ENCODE data around the gene AGO3.

Gene AGO3

DNA sequence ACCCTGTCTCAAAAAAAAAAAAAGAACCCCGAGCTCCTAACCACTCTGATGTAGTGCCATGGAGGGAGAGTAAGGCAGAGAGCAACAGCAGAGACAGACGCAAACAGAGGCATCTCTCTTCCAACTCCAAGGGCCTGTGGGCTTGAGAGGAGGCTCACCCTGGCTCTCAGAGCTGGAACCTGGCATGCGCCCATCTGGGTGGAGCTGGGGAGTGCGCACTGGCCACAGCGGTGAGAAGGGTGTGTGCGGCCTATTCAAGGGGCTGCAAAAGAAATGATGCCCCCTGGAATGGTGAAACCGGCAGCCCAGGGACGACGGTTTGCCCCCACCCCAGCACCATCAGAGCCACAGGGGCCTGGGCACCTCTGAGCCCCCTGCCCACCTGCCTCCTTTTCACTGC is 176.5 kb downstream of the AGO3 start:
- Histone ChIP-seq H3K27ac (peak overlapping the region in 1 of 2 donors; percentile 37), H3K36me3 (no peaks in the 10 kb centered on the region), H3K9me3 (no peaks in the 10 kb centered on the region), H3K4me1 (peaks cover 0 to 28% (median 2%) of the 10 kb centered on the region in 4 donors), H3K4me3 (no peak overlapping the region), H3K27me3 (no peaks in the 10 kb centered on the region)
- intact Hi-C loops (cut with DNase I; ENCODE audit: low total_unique reads): no loop called here
- DNase-seq: no peak
- TF ChIP-seq, protein P1, sequence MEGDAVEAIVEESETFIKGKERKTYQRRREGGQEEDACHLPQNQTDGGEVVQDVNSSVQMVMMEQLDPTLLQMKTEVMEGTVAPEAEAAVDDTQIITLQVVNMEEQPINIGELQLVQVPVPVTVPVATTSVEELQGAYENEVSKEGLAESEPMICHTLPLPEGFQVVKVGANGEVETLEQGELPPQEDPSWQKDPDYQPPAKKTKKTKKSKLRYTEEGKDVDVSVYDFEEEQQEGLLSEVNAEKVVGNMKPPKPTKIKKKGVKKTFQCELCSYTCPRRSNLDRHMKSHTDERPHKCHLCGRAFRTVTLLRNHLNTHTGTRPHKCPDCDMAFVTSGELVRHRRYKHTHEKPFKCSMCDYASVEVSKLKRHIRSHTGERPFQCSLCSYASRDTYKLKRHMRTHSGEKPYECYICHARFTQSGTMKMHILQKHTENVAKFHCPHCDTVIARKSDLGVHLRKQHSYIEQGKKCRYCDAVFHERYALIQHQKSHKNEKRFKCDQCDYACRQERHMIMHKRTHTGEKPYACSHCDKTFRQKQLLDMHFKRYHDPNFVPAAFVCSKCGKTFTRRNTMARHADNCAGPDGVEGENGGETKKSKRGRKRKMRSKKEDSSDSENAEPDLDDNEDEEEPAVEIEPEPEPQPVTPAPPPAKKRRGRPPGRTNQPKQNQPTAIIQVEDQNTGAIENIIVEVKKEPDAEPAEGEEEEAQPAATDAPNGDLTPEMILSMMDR (IDR thresholded peaks at IDR 0.05): no peak

DNA sequence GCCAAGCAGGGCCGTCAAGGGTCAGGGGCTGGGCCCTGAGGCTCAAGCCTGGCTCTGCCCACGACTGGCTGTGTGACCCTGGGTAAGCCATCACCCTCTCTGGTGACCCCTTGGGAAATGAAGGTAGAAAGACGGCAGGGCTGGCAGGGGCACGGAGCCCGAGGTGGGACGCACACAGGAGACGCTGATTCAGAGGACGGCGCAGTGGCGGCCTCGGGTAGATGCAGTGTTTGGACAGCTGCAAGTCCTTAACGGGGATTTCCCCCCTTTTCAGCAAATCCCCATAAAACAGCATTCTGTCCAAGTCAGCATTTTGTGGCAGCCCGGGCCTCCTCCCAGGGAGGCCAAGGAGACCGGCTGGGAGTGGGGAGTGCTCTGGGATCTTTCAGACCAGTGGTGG is 177.4 kb downstream of the AGO3 start:
- Histone ChIP-seq H3K27ac (peak overlapping the region in 1 of 2 donors; percentile 37), H3K4me3 (no peak overlapping the region), H3K27me3 (no peaks in the 10 kb centered on the region), H3K4me1 (peaks cover 0 to 28% (median 3%) of the 10 kb centered on the region in 4 donors), H3K36me3 (peaks cover 0 to 6% (median 0%) of the 10 kb centered on the region in 3 donors), H3K9me3 (no peaks in the 10 kb centered on the region)
- no peak for DNase-seq
- TF ChIP-seq, protein P1 (IDR thresholded peaks at IDR 0.05): no peak
- intact Hi-C loops (cut with DNase I; ENCODE audit: low total_unique reads): no loop called here

DNA sequence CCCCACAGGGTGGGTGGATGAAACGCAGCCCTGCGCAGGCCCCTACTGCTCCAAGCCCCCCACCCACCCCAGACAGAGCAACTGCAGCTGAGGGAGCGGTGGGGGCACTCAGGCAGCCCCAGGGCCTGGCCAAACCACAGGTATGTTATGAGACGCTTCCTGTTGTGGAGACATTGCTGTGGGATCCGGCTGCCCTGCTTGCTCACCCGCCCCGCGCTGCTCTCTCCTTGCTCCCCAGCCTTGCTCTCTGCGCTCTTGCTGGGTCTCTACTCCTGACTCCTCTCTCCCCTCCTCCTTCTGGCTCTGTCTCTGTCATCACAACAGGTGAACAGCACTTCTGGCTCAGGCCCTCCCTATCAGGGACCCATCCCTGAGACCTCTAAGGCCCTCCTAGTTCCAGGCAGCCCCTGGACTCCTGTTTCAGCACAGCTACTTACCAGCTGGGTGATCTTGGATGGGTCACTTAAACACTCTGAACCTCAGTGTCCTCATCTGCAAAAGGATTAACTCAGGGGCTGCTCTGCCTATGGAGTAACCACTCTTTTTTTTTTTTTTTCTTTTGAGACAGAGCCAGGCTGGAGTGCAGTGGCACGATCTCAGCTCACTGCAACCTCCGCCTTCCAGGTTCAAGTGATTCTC is 178.3 kb downstream of the AGO3 start:
- intact Hi-C loops (cut with DNase I; ENCODE audit: low total_unique reads): no loop called here
- DNase-seq: no peak
- no peak overlapping the region for H3K4me3 ChIP-seq
- no peak overlapping the region for H3K27ac ChIP-seq
- no peaks in the 10 kb centered on the region for H3K27me3 ChIP-seq
- TF ChIP-seq, protein P1 (IDR thresholded peaks at IDR 0.05): no peak
- peaks cover 0 to 28% (median 3%) of the 10 kb centered on the region in 4 donors for H3K4me1 ChIP-seq
- H3K36me3 ChIP-seq: peaks cover 0 to 8% (median 0%) of the 10 kb centered on the region in 3 donors
- H3K9me3 ChIP-seq: no peaks in the 10 kb centered on the region

DNA sequence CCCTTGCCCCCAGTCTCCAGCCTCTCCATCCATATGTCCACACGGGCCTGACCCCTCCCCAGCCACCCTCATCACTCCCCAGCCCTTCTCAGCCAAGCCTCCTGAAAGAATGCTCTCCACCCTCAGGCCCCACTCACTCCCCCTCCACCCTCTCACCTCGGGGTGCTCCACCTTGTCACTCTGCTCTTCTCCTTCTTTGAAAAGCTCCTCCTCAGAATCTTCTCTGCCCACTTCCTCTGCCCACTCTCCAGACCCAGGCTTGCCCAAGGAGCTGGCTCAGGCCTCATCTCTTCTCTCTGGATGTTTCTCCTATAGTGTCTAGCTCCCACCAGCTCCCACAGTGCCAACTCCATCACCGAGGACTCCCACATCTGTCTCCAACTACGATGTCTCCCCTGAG is 180.2 kb downstream of the AGO3 start:
- Histone ChIP-seq H3K27ac (no peak overlapping the region), H3K9me3 (no peaks in the 10 kb centered on the region), H3K36me3 (peaks cover 0 to 8% (median 0%) of the 10 kb centered on the region in 3 donors), H3K4me3 (no peak overlapping the region), H3K4me1 (peaks cover 0 to 42% (median 22%) of the 10 kb centered on the region in 4 donors), H3K27me3 (no peaks in the 10 kb centered on the region)
- intact Hi-C loops (cut with DNase I; ENCODE audit: low total_unique reads): no loop called here
- no peak for DNase-seq
- TF ChIP-seq, protein P1 (IDR thresholded peaks at IDR 0.05): no peak

DNA sequence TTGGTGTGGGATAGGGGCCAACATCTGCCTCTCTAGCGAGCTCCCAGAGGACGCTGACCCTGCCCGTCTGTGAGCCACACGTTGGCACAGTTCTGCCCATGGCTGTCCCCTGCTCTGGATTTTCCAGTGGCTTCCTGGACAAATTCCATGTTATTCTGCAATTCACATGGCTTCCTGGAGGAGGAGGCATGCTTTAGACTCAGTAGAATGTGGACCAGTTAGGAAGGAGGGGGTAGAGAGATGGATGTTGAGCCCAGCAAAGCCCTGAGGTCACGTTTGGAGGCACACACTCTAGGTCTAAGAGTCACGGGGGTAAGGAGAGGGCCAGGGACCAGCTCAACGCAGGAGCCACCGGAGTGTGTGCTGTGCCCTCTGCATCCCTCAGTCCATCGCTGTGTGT is 181.9 kb downstream of the AGO3 start:
- Histone ChIP-seq H3K27ac (peak overlapping the region in 1 of 2 donors; percentile 28), H3K9me3 (no peaks in the 10 kb centered on the region), H3K36me3 (peaks cover 0 to 8% (median 0%) of the 10 kb centered on the region in 3 donors), H3K4me3 (no peak overlapping the region), H3K27me3 (no peaks in the 10 kb centered on the region), H3K4me1 (peaks cover 0 to 42% (median 35%) of the 10 kb centered on the region in 4 donors)
- intact Hi-C loops (cut with DNase I; ENCODE audit: low total_unique reads): no loop called here
- no peak for DNase-seq
- TF ChIP-seq, protein P1 (IDR thresholded peaks at IDR 0.05): no peak
